NCI-H69 (cell line): ENCODE results near the gene SAE1.
A peak's percentile ranks its signal among the peaks of the same experiment; 100 is the strongest.

Experiments
- DNase-seq: peaks from one replicate; lab custom pipeline; 2025; lab: John Stamatoyannopoulos, UW

The SAE1 gene

DNA sequence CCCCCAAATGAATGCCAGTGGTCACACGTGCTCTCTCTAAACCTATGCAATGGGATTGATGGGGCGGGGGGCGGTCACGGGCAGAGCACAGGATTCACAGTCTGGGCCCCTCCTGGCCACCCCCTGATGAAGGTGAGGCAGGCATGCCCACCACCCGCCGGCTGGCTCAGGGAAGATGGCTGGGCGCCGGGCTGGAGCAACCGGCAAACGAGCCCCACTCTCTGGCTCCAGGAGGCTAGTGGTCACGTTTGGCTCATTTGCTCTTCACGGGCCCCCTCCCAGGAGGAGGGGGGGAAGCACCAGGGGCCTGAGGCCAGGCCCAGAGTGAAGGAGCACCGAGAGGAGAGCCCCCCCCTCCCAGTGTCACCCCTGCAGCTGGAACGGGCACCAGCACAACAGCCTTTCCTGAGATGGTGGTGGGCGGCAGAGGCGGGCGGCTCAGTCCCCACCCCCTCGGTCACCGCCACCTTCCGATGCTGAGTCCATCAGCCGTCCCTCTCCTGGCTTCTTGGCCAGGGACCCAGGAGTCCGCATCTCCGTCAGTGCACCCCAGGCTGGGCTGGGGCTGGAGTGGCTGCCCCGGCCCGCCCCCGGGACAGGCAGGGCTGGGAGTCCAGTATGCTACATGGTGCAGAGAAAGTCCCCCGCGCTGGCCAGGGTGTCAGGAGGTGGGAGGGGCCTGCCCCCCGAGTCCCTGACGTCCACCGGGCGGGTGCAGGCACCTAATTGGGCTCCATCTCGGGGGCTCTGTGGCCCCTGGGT lies 90.6 kb downstream of the SAE1 start:
- no peak for DNase-seq

DNA sequence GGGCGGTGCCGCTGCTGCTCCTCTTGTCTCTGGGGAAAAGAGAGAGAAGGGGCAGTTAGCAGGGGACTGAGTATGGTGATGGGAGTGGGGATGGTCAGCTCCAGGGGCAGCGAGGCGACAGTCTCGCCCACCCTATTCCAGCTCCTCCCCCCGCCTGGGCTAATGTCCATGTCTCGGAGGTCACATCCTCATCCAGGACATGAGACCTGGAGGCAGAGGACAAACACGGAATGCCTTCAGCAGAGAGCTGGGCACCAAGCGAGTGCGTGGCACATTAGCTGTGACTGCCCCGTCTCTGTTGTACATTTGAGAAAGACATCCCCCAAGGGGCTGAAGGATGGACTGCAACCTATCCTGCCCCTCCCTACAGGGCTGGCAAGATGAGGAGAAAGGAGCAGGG lies 91.3 kb downstream of the SAE1 start:
- DNase-seq: no peak

DNA sequence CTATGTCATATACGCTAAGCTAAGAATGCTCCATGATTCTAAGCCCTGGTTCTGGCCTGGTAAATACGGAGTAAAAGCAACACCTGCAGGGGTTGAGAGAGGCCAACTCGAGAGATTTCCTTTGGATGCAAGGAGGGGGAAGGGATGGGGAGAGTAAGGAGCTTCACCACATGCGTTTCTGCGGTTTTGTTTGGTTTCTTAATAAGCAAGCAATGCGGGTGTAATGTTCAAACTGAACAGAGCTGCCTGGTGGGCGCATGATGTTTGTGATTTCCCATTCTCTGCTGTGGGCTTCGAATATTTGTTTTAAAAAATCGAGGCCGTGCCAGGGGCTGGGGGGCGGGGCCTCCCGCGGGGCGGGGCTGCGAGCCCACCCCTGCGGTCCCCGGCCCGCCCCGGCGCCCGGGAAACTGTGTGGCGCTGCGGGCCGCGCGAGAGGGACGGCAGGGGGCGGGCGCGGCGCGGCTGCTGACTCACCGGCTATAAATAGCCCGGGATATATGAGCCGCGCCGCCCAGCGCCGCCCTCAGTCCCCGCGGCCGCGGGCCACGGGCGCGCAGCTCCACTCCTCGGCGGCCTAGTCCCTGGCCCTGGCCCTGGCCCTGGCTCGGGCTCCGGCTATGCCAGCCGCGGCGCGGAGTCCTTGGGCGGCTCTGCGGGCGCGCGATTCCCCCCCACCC lies 95.3 kb downstream of the SAE1 start:
- peak; percentile 96 for DNase-seq

DNA sequence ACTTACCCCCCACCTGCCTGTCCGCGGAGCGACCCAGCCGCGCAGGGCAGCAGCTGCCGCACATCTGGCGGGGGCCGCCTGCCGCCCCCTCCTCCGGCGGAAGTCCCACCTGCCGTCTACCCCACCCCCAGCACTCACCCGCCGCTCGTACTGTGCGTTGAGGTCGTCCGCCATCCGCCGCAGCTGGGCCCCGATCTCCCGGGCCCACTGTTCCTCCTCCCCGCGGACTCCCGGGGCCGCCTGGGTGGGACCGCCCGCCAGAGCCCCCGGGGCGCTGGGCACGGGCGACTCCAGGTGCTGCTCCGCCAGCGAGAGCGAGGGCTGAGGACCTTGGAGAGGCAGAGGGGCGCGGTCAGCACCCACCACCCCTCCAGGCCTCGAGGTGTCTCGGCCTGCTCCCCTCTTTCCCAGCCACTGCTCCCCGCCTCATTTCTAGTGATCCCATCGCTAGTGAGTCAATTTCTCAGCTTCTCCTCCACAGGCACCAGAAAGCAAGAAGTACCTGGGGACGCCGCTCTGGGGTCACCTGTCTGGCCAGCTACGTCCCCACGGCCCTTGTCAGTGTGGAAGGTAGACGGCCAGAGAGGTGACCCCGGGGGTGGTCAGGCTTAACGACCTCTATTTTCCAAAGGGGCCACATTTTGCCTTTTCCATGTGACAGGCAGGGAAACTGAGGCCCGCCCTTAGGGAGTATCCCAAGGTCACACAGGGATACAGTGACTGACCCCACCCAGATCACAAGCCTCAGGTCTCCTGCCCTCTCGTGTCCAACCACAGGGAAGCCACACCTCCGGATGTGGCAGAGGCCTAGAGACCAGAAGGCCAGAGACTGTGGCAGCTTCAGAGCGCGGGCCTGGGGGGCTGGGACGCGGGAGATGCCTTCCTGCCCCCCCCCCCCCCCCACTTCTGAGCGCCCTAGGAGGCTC lies 96.1 kb downstream of the SAE1 start:
- peak; percentile 93 for DNase-seq

DNA sequence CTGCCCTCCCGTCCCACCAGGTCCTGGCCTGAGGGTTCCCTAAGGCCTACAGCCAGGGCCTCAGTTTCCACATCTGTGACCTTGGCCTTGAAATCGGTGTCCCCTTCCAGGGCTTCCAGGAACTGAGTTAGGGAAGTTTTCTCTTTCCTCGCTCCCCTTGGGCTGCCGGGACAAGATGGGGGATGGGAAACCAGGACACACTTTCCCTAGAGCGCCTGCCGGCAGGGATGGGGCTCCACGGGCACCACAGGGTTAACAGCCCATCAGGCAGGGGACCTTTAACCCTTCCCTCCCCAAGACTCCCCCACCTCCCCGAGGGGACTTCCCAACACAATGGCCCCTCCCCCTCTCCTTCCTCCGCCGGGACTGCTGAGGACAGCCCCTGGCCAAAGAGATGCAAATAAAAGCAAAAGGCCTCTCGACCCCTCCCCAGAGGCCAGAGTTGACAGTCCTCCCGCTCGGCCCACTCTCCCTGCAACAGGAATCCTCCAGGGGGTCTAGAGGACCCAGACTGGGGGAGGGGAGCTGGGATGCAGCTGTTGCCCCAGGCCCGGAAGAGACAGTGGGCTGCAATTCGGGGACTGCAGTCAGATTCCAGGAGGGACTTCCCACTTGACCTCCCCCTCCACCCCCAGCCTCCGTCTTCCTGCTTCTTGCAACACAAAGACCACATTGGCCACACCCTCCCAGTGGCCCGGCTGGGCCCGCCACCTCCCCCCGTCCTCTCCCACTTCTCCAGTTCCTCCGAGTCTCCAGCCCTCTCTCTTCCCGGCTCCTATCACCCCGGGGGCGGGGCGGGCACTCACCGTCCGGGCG lies 96.9 kb downstream of the SAE1 start:
- peak; percentile 91 for DNase-seq

DNA sequence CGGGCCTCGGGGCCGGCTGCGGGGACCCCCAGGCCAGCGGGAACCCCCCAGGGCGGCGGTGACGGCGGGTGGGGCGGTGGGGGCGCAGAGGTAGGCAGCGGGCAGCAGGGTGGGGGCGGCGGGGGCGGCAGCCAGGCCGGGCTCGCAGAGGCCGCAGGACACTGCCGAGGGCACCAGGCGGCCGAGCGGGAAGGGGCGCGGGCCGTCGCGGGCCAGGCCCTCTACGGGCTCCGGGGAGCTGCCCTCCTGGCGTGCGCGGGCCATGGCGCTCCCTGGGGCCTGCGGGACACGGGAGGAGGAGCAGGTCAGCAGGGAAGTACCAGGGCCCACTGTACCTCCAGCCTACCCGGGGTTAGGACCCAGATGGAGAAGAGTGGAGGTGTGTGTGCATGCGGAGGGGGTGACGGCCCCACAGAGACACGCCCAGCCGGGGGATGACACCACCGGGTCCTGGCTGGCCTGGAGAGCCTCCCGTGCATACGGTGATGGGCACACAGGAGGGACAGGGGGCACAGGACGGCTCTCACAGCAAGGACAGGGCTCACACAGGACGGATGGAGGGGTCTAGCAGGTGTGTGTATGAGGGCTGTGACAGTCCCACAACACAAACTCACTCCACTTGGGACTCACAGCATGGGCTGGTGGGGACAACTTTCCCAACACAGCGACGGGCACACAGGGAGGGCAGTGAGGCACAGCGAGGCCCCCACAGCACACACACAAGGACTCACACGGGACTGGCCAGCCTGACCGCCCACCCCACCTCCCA lies 97.7 kb downstream of the SAE1 start:
- peak; percentile 66 for DNase-seq

DNA sequence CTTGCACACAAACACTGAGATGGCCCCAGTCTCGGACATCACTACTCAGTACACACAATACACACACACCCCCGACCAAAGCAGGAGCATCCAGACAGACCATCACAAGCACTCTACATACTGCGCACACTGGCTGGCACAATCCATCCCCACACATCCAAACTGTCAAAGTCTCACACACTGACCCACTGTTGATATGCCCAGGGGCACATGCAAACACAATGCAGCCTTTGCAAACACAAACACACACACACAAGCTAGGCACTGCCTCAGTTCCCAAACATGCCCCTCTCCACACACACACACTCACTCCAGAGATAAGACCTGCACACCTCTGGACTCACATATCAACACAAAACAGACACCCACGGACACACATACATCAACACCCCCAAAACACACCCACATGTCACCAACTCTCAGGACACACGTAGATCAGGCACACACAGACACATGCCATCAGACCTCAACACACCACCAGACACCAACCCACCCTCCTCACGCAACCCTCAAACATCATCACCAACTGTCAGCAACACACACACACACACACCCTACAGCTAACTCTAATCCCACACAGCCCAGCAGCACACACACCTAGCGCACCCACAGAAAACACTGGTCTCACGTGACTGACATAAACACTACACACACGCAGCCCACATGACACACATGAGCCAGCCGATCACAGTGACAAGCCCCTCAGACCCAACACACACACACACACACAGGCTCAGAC lies 98.5 kb downstream of the SAE1 start:
- DNase-seq: peak; percentile 59

DNA sequence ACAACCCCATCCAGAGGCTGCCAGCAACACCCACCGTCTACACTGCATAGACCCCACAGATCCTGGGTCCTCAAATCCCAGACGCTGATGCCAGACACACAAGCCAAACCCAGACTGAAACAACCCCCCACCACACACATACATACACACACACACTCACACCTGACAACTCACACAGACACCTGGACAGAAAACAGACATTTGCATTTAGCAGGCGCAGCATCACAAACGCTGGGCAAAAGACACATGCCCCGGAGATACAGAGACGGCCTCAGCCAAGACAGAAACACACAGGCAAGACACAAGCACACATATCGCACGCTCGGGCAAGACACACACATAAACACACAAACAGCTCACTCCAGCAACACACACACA lies 99.0 kb downstream of the SAE1 start:
- peak; percentile 60 for DNase-seq

DNA sequence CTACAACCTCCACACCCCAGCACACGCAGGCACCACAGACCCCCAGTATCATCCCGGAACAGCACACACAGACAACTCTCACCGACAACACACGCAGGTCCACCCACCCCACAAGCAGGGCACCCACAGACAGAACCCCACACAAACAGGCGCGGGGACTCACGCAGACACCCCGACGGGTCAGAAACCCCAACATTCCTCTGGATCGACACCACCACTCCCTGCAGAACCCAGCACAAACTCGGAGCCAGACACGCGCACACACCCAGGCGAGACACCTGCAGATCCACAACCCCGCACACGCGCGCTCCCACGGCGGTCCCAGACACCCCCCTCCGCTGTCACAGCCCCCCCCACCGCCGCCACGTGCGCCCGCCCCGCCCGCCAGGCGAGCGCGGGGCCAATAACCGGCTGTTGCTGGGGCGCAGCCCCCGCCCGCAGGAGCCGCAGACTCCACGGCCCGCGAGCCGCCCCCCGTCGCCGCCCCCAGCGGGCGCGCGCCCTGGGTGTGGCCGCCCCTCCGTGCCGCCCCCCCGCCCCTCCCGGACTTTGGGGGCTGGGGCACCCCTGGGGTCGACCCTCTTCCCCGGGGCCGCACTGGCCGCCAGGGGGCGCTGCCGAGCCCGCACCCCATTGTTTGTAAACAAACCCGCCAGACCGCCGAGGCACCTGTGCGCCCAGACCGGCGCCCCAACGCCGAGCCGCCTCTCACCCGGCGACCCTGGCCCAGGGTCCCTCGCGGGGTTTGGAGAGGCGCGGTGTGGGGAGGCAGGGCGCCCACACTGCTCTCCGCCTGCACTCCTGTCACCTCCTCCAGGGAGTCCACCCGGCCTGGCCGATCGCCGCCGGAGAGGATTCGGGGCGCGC lies 99.7 kb downstream of the SAE1 start:
- DNase-seq: peak; percentile 75

DNA sequence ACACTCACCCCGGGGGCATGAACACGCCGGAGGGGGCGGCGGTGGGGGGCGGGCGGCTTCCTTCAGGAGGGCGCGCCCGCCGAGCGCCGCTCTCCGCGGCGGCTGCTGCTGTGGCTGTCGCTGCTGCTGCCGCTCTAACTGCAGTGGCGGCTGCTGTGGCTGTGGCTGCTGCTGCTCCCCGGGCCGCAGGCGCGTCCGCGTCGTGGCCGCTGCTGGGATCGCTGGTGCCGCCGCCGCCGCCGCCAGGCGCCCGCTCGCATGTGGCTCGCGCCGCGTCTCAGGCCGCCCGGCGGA lies 100.2 kb downstream of the SAE1 start, which contains the start of gene BBC3:
BBC3 (minus strand) TSS at position 279 of the 294 bp plus-strand sequence. CDS start 2,768 bp downstream, outside the sequence.
- DNase-seq: no peak

DNA sequence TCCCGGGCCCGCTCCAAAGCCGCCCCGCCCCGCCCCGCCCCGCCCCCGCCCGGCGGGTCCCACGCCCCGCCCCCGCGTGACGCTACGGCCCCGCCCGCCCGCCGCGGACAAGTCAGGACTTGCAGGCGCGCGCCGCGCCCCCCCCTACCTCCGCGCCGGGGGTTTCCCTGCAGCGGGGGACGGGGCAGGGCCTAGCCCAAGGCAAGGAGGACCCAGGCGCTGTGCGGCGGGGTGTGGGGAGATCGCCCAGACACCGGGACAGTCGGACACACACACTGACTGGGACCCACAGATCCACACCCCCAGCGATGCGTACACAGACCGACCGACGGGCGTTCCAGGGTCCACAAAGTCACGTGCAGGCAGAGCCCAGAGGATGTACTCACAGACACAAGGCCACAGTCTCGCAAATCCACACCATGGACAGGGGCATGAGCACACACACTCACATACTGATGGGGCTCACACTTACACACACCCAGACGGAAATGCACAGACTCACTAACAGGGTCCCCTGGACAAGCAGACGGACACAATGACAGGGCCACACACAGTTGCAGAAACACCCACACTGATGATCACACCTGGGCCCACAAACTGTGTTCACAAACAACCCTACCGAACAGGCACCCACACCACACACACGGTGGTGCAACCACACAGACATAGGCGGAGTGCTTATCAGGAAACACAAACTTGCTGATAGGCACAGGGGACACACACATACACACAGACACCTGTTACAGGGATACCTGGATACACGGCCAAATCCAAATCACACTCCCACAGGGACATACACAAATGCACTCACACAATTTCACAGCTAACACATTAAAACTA lies 100.8 kb downstream of the SAE1 start:
- peak; percentile 94 for DNase-seq

DNA sequence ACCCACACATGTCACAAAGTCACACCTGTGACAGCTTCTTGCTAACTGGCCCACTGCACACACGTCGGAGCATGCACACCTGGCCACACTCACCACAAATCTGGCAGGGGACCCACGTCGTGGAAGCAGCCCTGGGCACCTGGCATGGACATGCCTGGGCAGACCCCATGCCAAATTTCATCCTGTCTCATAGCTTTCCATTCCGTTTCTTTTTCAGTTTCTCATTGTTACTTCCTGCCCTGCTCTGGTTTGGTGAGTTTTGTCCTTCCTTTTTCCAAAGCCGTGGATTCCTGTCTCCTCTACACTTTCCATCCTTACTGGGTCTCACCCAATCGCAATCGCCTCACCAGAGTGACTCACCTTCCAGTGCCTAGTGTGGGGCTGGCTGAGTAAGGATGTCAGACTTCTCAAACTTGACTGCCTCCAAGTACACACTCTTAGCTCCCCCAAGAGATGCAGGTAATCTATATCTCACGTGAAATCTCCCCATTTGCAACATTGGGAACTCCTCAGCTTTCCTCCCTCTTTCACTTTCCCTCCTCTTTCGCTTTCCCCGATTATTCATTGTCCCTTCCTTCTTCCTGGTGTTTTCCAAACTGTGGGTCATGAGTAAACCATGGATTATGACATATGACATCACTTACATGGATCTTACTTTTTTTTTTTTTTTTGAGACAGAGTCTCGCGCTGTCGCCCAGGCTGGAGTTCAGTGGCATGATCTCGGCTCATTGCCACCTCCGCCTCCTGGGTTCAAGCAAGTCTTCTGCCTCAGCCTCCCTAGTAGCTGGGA lies 102.0 kb downstream of the SAE1 start:
- DNase-seq: no peak

DNA sequence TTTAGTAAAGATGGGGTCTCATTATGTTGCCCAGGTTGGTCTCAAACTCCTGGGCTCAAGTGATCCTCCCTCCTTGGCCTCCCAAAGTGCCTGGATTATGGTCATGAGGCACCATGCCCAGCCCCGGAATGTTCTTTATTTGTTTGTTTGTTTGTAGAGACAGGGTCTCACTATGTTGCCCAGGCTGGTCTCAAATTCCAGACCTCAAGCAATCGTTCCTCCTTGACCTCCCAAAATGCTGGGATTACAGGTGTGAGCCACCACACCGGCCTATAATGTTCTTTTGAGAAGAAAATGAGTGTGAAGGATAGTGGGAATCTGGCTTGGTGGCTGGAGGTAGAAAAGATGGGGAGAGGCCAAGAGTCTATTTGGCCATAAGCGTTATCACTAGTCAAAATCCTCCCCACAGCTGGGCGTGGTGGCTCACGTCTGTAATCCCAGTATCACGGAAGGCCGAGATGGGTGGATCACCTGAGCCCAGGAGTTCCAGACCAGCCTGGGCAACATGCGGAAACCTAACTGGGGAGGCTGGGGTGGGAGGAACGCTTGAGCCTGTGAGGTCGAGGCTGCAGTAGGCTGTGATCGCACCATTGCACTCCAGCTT lies 105.5 kb downstream of the SAE1 start:
- no peak for DNase-seq

DNA sequence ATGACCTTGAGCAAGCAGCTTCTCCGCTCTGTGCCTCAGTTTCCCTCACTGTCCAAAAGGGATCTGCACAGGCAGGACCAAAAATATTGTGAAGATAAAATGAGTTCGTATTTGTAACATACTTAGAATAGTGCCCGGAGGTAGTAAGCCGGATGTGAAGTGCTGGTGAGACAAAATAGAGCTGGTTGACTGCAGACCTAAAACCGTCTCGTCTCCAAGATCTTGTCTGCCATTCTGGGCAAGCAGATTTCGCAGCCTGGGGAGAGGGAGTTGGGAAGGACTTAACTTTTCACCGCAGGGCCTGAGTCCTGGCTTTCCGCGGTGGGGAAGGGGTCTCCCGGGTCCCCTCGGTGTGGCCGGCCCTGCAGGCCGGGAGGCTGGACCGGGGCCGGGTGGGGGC lies 108.5 kb downstream of the SAE1 start:
- DNase-seq: peak; percentile 68

DNA sequence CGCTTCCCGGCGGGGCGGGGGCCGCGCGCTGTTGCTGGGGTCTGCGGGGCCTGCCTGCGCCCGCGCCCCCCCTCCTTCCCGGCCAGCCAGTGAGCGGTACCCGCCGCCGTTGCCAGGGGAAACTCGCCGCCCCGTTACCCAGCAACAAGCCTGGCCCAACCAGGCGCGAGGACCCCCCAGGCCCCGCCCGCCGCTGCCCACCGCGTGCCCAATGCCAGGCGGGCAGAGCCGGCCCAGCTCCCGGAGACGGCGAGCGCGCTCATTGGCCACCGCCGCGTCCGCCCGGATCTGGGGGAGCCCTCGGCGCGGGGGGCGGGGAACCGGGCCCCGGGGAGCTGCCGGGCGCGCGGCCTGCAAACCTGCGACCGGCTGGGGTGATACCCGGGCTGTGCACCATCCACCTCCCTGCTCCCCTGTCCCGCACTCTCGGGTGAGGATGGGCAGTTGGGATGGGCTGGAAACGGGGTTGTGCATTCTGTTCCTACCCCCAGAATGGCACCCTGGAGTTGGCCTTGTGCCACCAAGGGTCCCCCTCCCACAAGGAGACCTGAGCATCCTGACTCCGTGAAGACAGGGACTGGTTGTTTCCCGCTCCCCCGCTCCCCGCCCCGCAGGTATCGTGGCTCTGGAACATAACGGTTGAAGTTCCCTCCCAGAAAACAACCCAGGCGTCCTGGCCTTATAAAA lies 109.1 kb downstream of the SAE1 start:
- DNase-seq: peak; percentile 97

DNA sequence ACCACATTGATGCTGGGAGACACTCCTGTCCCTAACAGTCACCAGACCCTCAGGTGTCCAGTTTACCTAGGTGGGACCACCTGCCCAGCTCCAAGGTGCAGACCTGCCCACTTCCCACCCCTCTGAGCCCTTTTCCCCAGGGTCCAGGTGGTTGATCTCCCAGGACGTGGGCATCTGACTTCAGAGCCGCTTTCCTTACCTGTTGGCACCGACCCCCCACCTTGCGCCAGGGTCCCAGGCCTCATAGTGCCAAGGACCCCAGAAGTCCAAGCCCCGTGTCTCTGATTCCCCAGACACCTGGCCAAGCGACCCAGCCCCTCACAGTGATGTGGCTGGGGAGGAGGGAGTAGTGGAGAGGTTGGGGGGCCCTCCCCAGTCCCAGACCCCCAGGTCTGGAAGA lies 109.9 kb downstream of the SAE1 start:
- no peak for DNase-seq
